IPS-20b (cell line): ENCODE data around the gene MIOX.
A peak's percentile ranks its signal among the peaks of the same experiment; 100 is the strongest.
"Not testable (repeated sequence)": the region's sequence is repeated elsewhere in the genome, so short reads cannot be mapped to it uniquely, and the experiment has no call there.

Source experiments
- H3K27ac ChIP-seq: one replicate; pipeline ENCODE4 v1.5.1; 2013; ENCODE audit warnings: low read length
- H3K27me3 ChIP-seq: 2 replicates; pipeline ENCODE4 v1.6.1; 2013; ENCODE audit warnings: mild to moderate bottlenecking, low read length, inconsistent platforms; ENCODE audit not compliant: insufficient read depth
- H3K36me3 ChIP-seq: 2 replicates; pipeline ENCODE4 v1.6.1; 2013; ENCODE audit warnings: low read depth, mild to moderate bottlenecking, inconsistent platforms, low read length, moderate library complexity; ENCODE audit not compliant: insufficient read depth
- H3K4me1 ChIP-seq: 2 replicates; pipeline ENCODE4 v1.6.1; 2013; ENCODE audit warnings: mild to moderate bottlenecking, control low read depth, inconsistent platforms, low read length, moderate library complexity; ENCODE audit not compliant: insufficient read depth
- H3K4me3 ChIP-seq: 2 replicates; pipeline ENCODE4 v1.5.1; 2013; ENCODE audit warnings: mild to moderate bottlenecking, low read length, inconsistent platforms
- H3K9ac ChIP-seq: 2 replicates; pipeline ENCODE4 v1.6.1; 2013; ENCODE audit warnings: low read depth, mild to moderate bottlenecking, inconsistent platforms, low read length, moderate library complexity
- H3K9me3 ChIP-seq: 2 replicates; pipeline ENCODE4 v1.6.1; 2013; ENCODE audit warnings: mild to moderate bottlenecking, low read depth, low read length, inconsistent platforms; ENCODE audit not compliant: insufficient read depth

MIOX gene

GRCh38 chr22:50518606-50519005, 31.9 kb downstream of the MIOX start:
- no peaks in the 10 kb centered on the region for H3K27me3 ChIP-seq
- H3K36me3 ChIP-seq = peaks cover 64% of the 10 kb centered on the region
- H3K9ac ChIP-seq = no peak overlapping the region
- H3K9me3 ChIP-seq = no peaks in the 10 kb centered on the region
- H3K4me1 ChIP-seq = no peaks in the 10 kb centered on the region
- H3K27ac ChIP-seq = no peak overlapping the region
- H3K4me3 ChIP-seq = no peak overlapping the region

- H3K27me3 ChIP-seq = no peaks in the 10 kb centered on the region
- H3K4me3 ChIP-seq = no peak overlapping the region
- no peak overlapping the region for H3K27ac ChIP-seq
- no peak overlapping the region for H3K9ac ChIP-seq
- H3K4me1 ChIP-seq = no peaks in the 10 kb centered on the region
- H3K36me3 ChIP-seq = peaks cover 70% of the 10 kb centered on the region
- H3K9me3 ChIP-seq = no peaks in the 10 kb centered on the region
Observed at GRCh38 chr22:50519151-50519550, 32.5 kb downstream of the MIOX start.

GRCh38 chr22:50520184-50520583, 33.5 kb downstream of the MIOX start:
- not testable (repeated sequence) for H3K27ac ChIP-seq, H3K4me1 ChIP-seq, H3K9me3 ChIP-seq, H3K4me3 ChIP-seq, H3K27me3 ChIP-seq, H3K9ac ChIP-seq
- peaks cover 73% of the 10 kb centered on the region for H3K36me3 ChIP-seq

- H3K9ac ChIP-seq = no peak overlapping the region
- no peaks in the 10 kb centered on the region for H3K4me1 ChIP-seq
- H3K4me3 ChIP-seq = no peak overlapping the region
- no peak overlapping the region for H3K27ac ChIP-seq
- H3K36me3 ChIP-seq = peaks cover 73% of the 10 kb centered on the region
- no peaks in the 10 kb centered on the region for H3K27me3 ChIP-seq
- no peaks in the 10 kb centered on the region for H3K9me3 ChIP-seq
Observed at GRCh38 chr22:50520826-50521453, 34.3 kb downstream of the MIOX start.

- Histone ChIP-seq H3K27me3 (peaks cover 4% of the 10 kb centered on the region), H3K9me3 (no peaks in the 10 kb centered on the region), H3K36me3 (peaks cover 65% of the 10 kb centered on the region), H3K9ac (no peak overlapping the region), H3K4me3 (no peak overlapping the region), H3K4me1 (peaks cover 2% of the 10 kb centered on the region; the same call in 1 of the 2 replicates), H3K27ac (no peak overlapping the region)
Observed at GRCh38 chr22:50521710-50522109, 35.1 kb downstream of the MIOX start.

GRCh38 chr22:50522208-50522805, 35.6 kb downstream of the MIOX start:
- no peak overlapping the region for H3K9ac ChIP-seq
- H3K9me3 ChIP-seq = no peaks in the 10 kb centered on the region
- H3K27me3 ChIP-seq = peaks cover 10% of the 10 kb centered on the region
- H3K36me3 ChIP-seq = peaks cover 62% of the 10 kb centered on the region
- H3K27ac ChIP-seq = no peak overlapping the region
- peaks cover 3% of the 10 kb centered on the region; the same call in 1 of the 2 replicates for H3K4me1 ChIP-seq
- no peak overlapping the region for H3K4me3 ChIP-seq

- no peak overlapping the region for H3K9ac ChIP-seq
- H3K4me3 ChIP-seq = no peak overlapping the region
- H3K9me3 ChIP-seq = no peaks in the 10 kb centered on the region
- peaks cover 56% of the 10 kb centered on the region for H3K36me3 ChIP-seq
- H3K27me3 ChIP-seq = peaks cover 16% of the 10 kb centered on the region
- H3K27ac ChIP-seq = no peak overlapping the region
- H3K4me1 ChIP-seq = peaks cover 3% of the 10 kb centered on the region; the same call in 1 of the 2 replicates
Observed at GRCh38 chr22:50522806-50523438, 36.3 kb downstream of the MIOX start.

- peaks cover 51% of the 10 kb centered on the region for H3K36me3 ChIP-seq
- no peak overlapping the region for H3K27ac ChIP-seq
- H3K4me3 ChIP-seq = no peak overlapping the region
- no peaks in the 10 kb centered on the region for H3K9me3 ChIP-seq
- H3K4me1 ChIP-seq = peaks cover 3% of the 10 kb centered on the region; the same call in 1 of the 2 replicates
- H3K27me3 ChIP-seq = peaks cover 21% of the 10 kb centered on the region
- H3K9ac ChIP-seq = no peak overlapping the region
Observed at GRCh38 chr22:50523458-50523805, 36.8 kb downstream of the MIOX start.

- Histone ChIP-seq H3K9me3 (no peaks in the 10 kb centered on the region), H3K36me3 (peaks cover 44% of the 10 kb centered on the region), H3K4me3 (peak overlapping the region; percentile 77), H3K27ac (no peak overlapping the region), H3K4me1 (peaks cover 3% of the 10 kb centered on the region; the same call in 1 of the 2 replicates), H3K27me3 (peaks cover 27% of the 10 kb centered on the region), H3K9ac (0 out of 2 replicates have a peak overlapping the region, but pooled peaks have one; percentile 83)
Observed at GRCh38 chr22:50523806-50524675, 37.4 kb downstream of the MIOX start.

- Histone ChIP-seq H3K9ac (peak overlapping the region; percentile 83; the same call in 1 of the 2 replicates), H3K36me3 (peaks cover 38% of the 10 kb centered on the region), H3K27me3 (peaks cover 33% of the 10 kb centered on the region), H3K4me3 (peak overlapping the region; percentile 77), H3K4me1 (peaks cover 3% of the 10 kb centered on the region; the same call in 1 of the 2 replicates), H3K27ac (no peak overlapping the region), H3K9me3 (no peaks in the 10 kb centered on the region)
Observed at GRCh38 chr22:50524676-50525103, 38.0 kb downstream of the MIOX start.

GRCh38 chr22:50525104-50525857, 38.6 kb downstream of the MIOX start, which contains the start of gene SCO2:
TSS of gene SCO2 (minus strand) at chr22:50525598. CDS start at chr22:50524411, 1,187 bp downstream.
- Histone ChIP-seq H3K27ac (no peak within 1 kb of the TSS), H3K9ac (peak within 1 kb of the TSS; percentile 83; the same call in 1 of the 2 replicates), H3K36me3 (peaks cover 37% of the 10 kb centered on the region), H3K27me3 (peaks cover 39% of the 10 kb centered on the region), H3K4me3 (peak within 1 kb of the TSS; percentile 77), H3K9me3 (no peaks in the 10 kb centered on the region), H3K4me1 (peaks cover 3% of the 10 kb centered on the region; the same call in 1 of the 2 replicates)
